ENCODE results near the gene TMEM175. TPM values are rescaled to one million over a fixed set of nuclear protein-coding genes. Genes with fewer than 3 reads are reported as not detected.

The TMEM175 gene
- total and polyA plus RNA-seq, 2 of the 13 experiments (the other 11 are each of a cell fraction or from before 2014, with no cell fraction given), result 5.1 to 9.9 TPM

- TF ChIP-seq SMAD1 (CRISPR knock-in tag; IDR thresholded peaks at IDR 0.05; ENCODE audit: borderline replicate concordance, low read depth) (no peak), ZNF598 (CRISPR knock-in tag; IDR thresholded peaks at IDR 0.05; ENCODE audit: borderline replicate concordance) (no peak), MIER2 (CRISPR knock-in tag; IDR thresholded peaks at IDR 0.05) (no peak), MYNN (CRISPR knock-in tag; IDR thresholded peaks at IDR 0.05; ENCODE audit: low read depth) (no peak; the same call in 1 of the 2 replicates), NCOA1 (CRISPR knock-in tag; IDR thresholded peaks at IDR 0.05) (peak; percentile 30; the same call in 1 of the 2 replicates), PRMT3 (CRISPR knock-in tag; IDR thresholded peaks at IDR 0.05; ENCODE audit: borderline replicate concordance, low read depth) (0 out of 2 replicates have a peak, but pooled peaks have one; percentile 27), SP2 (CRISPR knock-in tag; IDR thresholded peaks at IDR 0.05) (no peak), LCORL (IDR thresholded peaks at IDR 0.05) (no peak), LCORL (CRISPR knock-in tag; IDR thresholded peaks at IDR 0.05) (peak; percentile 83), REXO4 (CRISPR knock-in tag; IDR thresholded peaks at IDR 0.05; ENCODE audit: borderline replicate concordance) (no peak), ZNF580 (CRISPR knock-in tag; IDR thresholded peaks at IDR 0.05; ENCODE audit: borderline replicate concordance, low read depth) (peak; percentile 86), DNMT1 (CRISPR knock-in tag; IDR thresholded peaks at IDR 0.05) (0 out of 2 replicates have a peak, but pooled peaks have one; percentile 33), E2F1 (CRISPR knock-in tag; IDR thresholded peaks at IDR 0.05) (no peak), PAF1 (CRISPR knock-in tag; IDR thresholded peaks at IDR 0.05) (no peak; the same call in 1 of the 2 replicates), KLF15 (CRISPR knock-in tag; IDR thresholded peaks at IDR 0.05; ENCODE audit: borderline replicate concordance) (no peak), SNAPC2 (CRISPR knock-in tag; IDR thresholded peaks at IDR 0.05) (peak; percentile 62; the same call in 1 of the 2 replicates), SMC3 (IDR thresholded peaks at IDR 0.05; ENCODE audit: low read length) (no peak), ZGPAT (CRISPR knock-in tag; IDR thresholded peaks at IDR 0.05) (peak; percentile 80), DDIT3 (CRISPR knock-in tag; IDR thresholded peaks at IDR 0.05) (0 out of 2 replicates have a peak, but pooled peaks have one; percentile 56), HNRNPL (IDR thresholded peaks at IDR 0.05; ENCODE audit: low read depth, low read length) (peak; percentile 96), NFIB (CRISPR knock-in tag; IDR thresholded peaks at IDR 0.05; ENCODE audit: borderline replicate concordance) (0 out of 2 replicates have a peak, but pooled peaks have one; percentile 8), LBX2 (CRISPR knock-in tag; IDR thresholded peaks at IDR 0.05; ENCODE audit: borderline replicate concordance) (no peak), GPBP1L1 (CRISPR knock-in tag; IDR thresholded peaks at IDR 0.05) (no peak), ZNF224 (CRISPR knock-in tag; IDR thresholded peaks at IDR 0.05) (0 out of 2 replicates have a peak, but pooled peaks have one; percentile 60), PRPF4 (IDR thresholded peaks at IDR 0.05; ENCODE audit: low read depth, low read length, poor library complexity, severe bottlenecking) (no peak)
Observed at GRCh38 chr4:992297-993110, 60.2 kb downstream of the TMEM175 start (continued).

All from HepG2 (cell line).